Effector CD4-positive, alpha-beta T cell (primary cell): ENCODE results near the gene BRDT.
"Not testable (repeated sequence)": the region's sequence is repeated elsewhere in the genome, so short reads cannot be mapped to it uniquely, and the experiment has no call there.

Experiments used
- DNase-seq: peaks from one replicate; pipeline ENCODE4 v3.0.0-alpha.2; 2020

The BRDT gene

GRCh38 chr1:91993256-91993655, 44.1 kb downstream of the BRDT start:
- DNase-seq = no peak

- DNase-seq = peak; percentile 25
Measured at GRCh38 chr1:91997607-91998195, 48.5 kb downstream of the BRDT start.

GRCh38 chr1:92004129-92004528, 54.9 kb downstream of the BRDT start:
- DNase-seq = no peak

GRCh38 chr1:92013923-92014322, 64.7 kb downstream of the BRDT start:
- DNase-seq = no peak

DNA sequence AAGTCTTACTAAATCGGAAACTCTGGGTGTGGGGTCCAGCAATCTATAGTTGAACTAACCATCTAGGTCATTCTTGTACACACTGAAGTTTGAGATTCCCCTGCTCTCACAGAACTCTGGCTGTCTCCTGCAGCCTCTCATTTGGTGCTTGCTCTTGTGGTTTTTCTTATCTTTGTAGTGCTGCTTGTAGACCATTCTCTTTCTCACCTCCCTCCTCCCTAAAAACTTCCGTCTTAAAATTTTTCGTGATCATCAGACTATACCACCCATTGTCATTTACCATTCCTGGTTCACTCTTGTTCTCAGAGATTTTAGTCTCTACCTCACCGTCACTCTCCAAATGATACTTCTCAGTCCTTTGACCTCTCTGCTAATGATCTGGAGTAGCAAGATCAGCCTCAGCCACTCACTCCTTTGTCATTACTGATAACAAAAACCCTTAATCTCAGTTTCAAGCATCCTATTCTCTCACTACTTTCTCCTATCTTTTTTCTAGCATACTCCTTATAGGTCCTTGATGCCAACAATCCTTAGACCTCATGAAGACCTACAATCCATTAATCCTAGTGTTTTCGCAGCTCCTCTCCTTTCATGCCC, 67.6 kb downstream of the BRDT start:
- no peak for DNase-seq

DNA sequence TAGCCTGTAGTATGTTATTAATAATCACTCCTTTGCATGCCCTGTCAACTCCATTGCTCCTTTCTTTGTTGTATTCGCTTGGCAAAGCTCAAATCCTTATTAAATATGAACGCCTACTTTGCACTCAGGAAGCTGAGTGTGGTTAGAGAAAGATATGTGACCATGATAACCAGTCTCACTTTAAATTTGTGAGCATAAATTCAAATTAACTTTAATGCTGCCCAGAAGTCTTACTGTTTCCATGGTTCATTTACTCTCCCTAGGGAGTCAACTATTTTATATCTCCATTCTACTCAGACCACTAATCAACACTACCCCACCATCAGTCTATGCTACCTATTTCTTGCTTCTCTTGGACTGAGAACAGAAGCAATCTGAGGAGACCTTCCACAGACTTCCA, 68.5 kb downstream of the BRDT start:
- DNase-seq = no peak

GRCh38 chr1:92026042-92026441, 76.8 kb downstream of the BRDT start:
- not testable (repeated sequence) for DNase-seq

DNA sequence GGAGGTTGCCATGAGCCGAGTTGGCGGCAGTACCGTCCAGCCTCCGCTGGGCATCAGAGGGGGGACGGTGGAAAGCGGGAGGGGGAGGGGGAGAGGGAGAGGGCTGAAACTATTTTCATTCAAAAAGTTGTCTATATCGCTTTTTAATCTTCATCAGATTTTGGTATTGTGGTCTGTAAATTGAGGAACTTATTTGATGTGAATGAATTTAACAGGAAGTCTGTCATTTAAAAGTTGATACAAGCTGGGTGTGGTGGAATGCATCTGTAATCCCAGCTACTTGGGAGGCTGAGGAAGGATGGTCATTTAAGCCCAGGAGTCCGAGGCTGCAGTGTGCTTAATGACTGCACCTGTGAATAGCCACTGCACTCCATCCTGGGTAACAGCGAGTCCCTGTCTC, 77.6 kb downstream of the BRDT start:
- DNase-seq = no peak

- DNase-seq = no peak
Measured at GRCh38 chr1:92029241-92029922, 80.2 kb downstream of the BRDT start.

DNA sequence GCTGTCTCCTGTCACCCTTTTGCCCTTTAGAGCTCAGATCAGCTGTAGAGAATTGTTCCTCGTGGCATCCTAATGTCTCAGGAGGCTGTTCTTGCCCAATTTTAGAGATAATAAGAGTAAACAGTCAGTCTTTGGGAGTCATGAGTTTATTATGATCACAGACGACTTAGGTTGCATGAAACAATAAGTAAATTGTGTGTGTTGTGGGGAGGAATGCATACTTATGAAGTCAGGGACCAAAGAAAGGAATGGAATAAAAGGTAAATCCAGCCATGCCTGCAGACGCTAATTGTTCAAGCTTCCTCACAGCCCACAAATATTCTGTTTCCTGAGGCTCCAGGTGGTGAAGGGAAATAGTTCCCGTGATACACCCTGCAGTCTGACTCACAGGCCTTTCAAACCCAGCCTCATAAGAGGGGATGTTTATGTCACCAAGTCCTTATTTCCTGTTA, 81.5 kb downstream of the BRDT start:
- DNase-seq = no peak

DNA sequence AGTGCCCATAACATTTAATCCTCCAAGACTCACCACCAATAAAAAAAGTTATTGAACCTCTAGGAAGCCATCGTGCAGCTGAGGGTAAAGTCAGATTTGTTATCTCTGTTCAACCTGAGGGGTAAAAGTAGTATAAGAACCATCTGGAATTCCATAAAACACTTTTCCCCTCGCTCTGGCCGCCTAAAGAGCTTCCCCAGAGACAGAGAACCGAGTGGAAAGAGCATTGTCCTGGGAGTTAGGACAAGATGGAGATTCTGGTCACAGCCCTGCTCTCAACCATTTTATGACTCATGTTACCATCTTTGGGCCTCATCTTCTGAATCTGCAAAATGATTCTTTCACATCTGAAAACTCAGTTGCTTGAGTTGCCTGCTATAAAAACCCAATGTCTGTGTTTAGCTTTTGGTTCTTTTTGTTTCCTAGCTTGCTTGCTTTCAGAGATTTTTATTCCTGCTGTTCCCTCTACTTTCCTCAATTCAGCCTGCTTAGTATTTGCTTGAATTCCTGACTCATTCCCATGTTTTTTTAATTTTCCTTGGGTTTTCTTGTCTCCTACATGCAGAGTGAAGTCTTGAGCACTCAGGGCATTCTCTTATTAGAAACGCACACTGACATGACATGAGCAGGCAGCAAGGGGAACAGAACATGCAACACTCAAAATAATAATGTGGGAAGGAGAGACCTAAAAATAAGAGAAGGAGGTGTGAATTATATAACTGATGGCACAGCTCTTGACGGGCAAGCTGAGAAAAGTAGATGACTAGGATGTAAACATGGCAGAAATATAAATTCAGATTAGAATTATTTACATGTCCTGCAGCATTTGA, 82.3 kb downstream of the BRDT start:
- no peak for DNase-seq

DNA sequence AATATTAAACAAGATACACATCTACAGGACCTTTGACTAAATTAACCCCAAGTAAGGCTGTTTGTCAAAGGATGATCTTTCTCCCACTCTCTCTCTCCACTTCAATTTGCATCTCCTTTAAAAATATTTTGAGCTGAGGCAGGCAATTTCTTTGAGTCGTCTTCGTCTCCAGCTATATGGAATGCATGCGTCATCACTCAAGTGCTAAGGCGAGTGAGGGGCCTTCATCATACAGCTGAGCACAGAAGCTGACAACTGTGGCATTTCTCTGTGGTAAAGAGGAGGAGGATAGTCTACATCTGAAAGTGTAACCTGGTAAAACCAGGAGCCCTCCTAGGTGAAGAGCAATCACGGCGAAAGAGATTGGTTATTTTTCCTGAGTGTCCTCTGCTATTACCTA, 88.2 kb downstream of the BRDT start:
- DNase-seq = no peak

GRCh38 chr1:92038695-92039346, 89.6 kb downstream of the BRDT start:
- no peak for DNase-seq

DNA sequence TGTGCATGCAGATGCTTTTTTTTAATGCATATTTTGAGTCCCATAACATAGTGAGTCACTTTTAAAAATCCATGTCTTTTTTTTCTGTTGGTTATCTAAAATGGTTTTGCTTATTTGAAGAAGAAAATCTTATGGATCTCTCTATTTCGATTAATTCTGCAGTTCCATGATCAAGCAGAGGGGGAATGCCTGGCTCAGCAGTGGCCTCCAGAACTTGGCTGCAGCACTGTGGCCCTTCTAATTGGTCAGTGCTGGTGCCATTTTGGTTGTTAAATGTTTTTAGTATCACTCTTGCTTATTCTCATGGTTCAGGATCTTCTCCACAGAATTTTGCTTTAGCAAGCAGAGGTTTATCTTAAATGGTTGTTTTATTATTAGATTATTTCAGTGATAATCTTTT, 91.8 kb downstream of the BRDT start:
- DNase-seq = no peak

DNA sequence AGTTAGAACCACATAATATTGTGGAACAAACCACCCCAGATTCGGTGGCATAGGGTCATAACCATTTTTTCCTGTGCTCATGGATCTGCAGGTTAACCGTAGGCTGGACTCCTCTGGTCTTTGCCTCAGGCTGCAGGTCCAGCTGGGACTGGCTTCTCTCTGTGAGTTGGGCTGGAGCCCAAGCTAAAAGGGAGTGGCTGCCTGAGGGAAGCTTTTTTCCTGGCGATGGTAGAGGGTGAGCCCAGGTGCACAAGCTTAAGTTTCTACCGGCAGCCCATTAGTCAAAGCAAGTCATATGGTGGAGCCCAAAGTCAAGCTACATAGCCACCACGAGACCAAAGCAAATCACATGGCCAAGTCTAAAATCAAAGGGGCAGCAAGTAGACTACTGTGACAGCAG, 94.4 kb downstream of the BRDT start:
- no peak for DNase-seq

- DNase-seq = no peak
Measured at GRCh38 chr1:92045766-92046495, 96.7 kb downstream of the BRDT start.

GRCh38 chr1:92051948-92052347, 102.7 kb downstream of the BRDT start:
- no peak for DNase-seq
